GM12864 (cell line): ENCODE measurements around the gene BET1.

Source experiments
- DNase-seq: peaks from one replicate; pipeline ENCODE4 v3.0.0-alpha.2; 2011; ENCODE audit warnings: low read depth
- H3K4me3 ChIP-seq: 2 replicates; pipeline ENCODE4 v1.5.1; 2011; ENCODE audit warnings: mild to moderate bottlenecking, low read depth, low read length, control low read depth
- TF ChIP-seq, protein P1 (sequence below): IDR thresholded peaks from 2 replicates; pipeline ENCODE4 v1.5.1; 2011; ENCODE audit warnings: low read depth, mild to moderate bottlenecking, moderate library complexity, low read length, control low read depth, inconsistent platforms; ENCODE audit errors: missing control alignments

Gene BET1

DNA sequence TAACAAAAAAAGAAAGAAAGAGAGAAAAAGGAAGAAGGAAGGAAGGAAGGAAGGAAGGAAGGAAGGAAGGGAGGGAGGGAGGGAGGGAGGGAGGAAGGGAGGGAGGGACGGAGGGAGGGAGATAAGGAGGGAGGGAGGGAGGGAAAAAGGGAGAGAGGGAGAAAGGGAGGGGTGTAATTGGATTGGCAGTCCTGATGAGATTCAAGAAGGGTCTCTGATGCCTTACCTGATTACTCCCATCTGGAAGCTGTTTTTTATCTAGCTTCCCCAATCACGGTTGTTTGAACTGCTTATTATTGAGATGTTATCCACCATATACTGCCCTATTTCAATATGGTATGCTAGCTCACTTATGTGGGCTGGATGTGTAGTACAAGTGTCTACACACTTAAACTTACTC is 55.3 kb downstream of the BET1 start:
- no peak for DNase-seq
- no peak overlapping the region for H3K4me3 ChIP-seq
- TF ChIP-seq, protein P1, sequence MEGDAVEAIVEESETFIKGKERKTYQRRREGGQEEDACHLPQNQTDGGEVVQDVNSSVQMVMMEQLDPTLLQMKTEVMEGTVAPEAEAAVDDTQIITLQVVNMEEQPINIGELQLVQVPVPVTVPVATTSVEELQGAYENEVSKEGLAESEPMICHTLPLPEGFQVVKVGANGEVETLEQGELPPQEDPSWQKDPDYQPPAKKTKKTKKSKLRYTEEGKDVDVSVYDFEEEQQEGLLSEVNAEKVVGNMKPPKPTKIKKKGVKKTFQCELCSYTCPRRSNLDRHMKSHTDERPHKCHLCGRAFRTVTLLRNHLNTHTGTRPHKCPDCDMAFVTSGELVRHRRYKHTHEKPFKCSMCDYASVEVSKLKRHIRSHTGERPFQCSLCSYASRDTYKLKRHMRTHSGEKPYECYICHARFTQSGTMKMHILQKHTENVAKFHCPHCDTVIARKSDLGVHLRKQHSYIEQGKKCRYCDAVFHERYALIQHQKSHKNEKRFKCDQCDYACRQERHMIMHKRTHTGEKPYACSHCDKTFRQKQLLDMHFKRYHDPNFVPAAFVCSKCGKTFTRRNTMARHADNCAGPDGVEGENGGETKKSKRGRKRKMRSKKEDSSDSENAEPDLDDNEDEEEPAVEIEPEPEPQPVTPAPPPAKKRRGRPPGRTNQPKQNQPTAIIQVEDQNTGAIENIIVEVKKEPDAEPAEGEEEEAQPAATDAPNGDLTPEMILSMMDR = no peak

DNA sequence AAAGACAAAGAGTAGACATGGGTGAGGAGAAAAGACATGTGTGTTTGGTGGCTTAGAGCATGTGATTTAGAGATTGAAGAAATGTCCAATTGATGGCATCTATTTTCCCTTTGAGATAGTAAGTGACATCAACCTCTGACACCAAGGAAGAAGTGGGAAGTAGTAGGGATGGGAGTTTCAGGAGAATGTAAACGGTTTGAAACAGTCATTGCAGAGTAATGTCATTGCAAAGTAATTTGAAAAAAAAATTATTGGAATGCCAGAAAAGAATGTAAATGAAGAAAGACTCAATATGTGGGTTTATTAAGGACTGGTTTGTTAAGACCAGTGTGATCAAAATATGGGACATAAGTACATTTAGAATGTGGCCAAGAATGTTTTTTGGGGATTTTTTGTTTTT is 56.0 kb downstream of the BET1 start:
- DNase-seq = no peak
- TF ChIP-seq, protein P1 = no peak
- H3K4me3 ChIP-seq = no peak overlapping the region

- no peak overlapping the region for H3K4me3 ChIP-seq
- TF ChIP-seq, protein P1 = no peak
- no peak for DNase-seq
Observed at GRCh38 chr7:93945756-93946535, 58.2 kb downstream of the BET1 start.

DNA sequence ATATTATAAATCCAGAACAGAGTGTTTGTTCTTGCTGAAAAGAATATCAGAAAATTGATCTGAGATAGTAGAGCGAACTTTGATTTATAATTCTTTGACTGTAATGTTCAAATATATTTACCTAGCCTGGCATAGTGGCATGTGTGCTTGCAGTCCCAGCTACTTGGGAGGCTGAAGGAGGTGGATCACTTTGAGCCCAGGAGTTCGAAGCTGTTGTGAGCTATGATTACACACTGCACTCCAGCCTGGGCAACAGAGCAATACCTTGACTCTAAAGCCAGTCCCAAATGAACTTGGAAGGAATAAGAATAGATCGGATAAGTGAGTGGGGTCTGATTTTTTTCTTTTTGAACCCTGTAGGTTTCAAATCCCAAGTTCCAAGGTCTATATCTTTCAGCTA is 59.1 kb downstream of the BET1 start:
- no peak for DNase-seq
- H3K4me3 ChIP-seq = no peak overlapping the region
- TF ChIP-seq, protein P1 = no peak

GRCh38 chr7:93944673-93945072 is 59.5 kb downstream of the BET1 start:
- no peak for DNase-seq
- TF ChIP-seq, protein P1 = no peak
- H3K4me3 ChIP-seq = no peak overlapping the region

DNA sequence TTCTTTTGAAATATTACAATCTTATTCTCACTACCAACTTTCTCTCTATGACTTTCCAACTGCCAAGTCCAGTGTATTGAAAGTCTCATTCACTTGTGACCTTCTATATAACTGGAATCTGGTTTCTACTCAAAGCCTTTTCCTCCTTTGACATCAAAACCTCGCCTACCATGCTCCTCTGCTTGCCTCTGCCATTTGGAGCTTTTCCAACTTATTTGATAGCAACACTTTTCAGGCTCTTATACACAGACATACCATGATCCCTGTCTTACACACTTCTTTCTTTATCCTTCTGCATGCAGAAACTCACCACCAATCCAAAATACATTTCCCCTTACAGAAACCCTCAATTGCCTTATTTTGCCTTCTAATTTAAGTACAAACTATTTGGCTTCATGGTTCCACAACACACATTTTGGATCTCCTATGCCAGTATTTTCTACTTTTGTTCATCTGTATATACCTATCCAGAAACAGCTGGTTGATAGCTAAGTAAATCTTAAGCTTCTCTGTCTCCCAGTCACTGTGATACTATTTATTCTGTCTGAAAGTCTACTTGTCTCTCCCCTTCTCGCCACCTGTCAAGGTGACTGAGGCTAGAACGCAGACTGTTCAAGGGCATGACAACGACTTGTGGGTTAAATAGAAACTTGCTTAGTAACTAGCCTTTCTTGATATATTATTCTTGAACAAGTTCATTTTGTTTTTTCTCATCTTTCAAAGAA is 60.2 kb downstream of the BET1 start:
- TF ChIP-seq, protein P1 = no peak
- H3K4me3 ChIP-seq = no peak overlapping the region
- DNase-seq = no peak
